ENCODE results near the gene PROX1. TPM values are rescaled to one million over a fixed set of nuclear protein-coding genes. Genes with fewer than 3 reads are reported as not detected.

PROX1 gene
- total RNA-seq, 6 experiments from 2014 or later, result 0.14 to 0.96 (median 0.31) TPM

DNA sequence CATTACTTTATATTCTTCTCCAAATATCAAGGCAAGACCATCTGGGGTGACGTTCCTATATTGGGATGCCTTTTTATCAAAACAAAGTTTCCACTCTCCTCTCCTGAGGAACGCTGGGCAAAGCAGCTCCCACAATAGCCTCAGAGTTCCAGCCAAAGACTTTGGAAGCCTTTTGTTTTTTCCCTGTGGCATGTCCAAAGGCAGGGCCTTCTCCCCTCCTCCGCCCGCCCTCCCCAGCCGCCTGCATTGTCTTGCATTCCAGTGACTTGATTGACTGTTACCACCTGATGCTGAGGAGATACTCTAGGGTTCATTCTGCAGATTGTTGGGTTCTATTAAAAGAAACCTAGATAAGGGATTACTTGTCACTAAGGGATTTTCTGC lies 43.5 kb downstream of the PROX1 start:
- TF ChIP-seq, protein P1, sequence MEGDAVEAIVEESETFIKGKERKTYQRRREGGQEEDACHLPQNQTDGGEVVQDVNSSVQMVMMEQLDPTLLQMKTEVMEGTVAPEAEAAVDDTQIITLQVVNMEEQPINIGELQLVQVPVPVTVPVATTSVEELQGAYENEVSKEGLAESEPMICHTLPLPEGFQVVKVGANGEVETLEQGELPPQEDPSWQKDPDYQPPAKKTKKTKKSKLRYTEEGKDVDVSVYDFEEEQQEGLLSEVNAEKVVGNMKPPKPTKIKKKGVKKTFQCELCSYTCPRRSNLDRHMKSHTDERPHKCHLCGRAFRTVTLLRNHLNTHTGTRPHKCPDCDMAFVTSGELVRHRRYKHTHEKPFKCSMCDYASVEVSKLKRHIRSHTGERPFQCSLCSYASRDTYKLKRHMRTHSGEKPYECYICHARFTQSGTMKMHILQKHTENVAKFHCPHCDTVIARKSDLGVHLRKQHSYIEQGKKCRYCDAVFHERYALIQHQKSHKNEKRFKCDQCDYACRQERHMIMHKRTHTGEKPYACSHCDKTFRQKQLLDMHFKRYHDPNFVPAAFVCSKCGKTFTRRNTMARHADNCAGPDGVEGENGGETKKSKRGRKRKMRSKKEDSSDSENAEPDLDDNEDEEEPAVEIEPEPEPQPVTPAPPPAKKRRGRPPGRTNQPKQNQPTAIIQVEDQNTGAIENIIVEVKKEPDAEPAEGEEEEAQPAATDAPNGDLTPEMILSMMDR (IDR thresholded peaks at IDR 0.05), result no peak
- no peak for DNase-seq
- Mint-ChIP-seq H3K36me3 (ENCODE audit: low read depth) (no peaks in the 10 kb centered on the region), H3K27me3 (ENCODE audit: insufficient read depth) (peaks cover 4% of the 10 kb centered on the region), H3K4me3 (no peak overlapping the region), H3K9me3 (peaks cover 4% of the 10 kb centered on the region; the same call in 1 of the 2 replicates), H3K4me1 (ENCODE audit: low read depth) (no peaks in the 10 kb centered on the region), H3K27ac (no peak overlapping the region)

DNA sequence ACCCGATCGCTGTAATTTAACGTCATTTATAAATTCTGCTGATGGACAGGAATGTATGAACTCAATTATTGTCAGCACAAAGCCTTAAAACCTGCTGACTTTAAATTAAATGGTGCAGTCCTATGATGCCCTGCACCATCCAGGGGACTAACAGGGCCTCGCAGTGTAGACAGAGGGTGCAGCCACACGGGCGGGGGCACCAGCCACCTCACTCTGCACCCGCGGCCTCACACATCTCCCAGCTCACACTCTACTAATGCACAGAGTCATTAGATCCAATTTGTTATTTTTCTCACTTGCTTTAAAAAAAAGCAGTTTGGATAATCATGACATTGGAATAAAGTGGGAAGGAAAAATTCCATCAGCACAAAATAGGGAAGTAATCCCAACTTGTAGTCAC lies 49.7 kb downstream of the PROX1 start:
- Mint-ChIP-seq H3K9me3 (no peaks in the 10 kb centered on the region; the same call in 1 of the 2 replicates), H3K4me1 (ENCODE audit: low read depth) (no peaks in the 10 kb centered on the region), H3K36me3 (ENCODE audit: low read depth) (no peaks in the 10 kb centered on the region), H3K27me3 (ENCODE audit: insufficient read depth) (no peaks in the 10 kb centered on the region; the same call in 1 of the 2 replicates), H3K4me3 (no peak overlapping the region), H3K27ac (no peak overlapping the region)
- TF ChIP-seq, protein P1 (IDR thresholded peaks at IDR 0.05), result no peak
- no peak for DNase-seq

DNA sequence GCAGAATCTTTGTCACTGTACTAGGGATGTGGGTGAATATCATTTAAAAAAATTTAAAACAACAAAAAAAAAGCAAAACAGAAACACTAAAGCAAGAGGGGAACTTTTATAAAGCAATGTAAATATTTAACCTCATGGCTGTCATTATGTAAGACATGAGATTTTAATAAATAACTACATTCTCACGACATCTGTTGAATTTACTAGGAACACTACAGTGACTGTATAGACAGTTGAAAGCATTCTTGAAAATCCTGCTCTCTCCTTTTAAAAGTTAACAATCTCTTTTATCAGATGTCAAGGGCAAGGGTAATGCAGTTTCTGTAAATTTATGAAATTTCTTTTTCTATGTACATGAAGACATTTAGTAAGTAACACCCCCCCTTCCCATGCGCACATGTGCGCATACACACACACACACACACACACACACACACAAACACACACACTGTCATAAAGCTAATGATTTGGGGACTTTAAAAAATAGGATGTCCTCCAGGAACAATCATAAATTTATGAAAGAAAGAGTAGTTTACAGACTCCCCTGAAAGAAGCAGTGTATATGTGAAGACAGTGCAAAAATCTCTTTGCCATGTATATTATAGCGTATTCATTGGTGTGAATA lies 51.7 kb downstream of the PROX1 start:
- DNase-seq, result no peak
- Mint-ChIP-seq H3K27ac (no peak overlapping the region), H3K4me3 (no peak overlapping the region), H3K36me3 (ENCODE audit: low read depth) (no peaks in the 10 kb centered on the region), H3K27me3 (ENCODE audit: insufficient read depth) (no peaks in the 10 kb centered on the region), H3K9me3 (no peaks in the 10 kb centered on the region; the same call in 1 of the 2 replicates), H3K4me1 (ENCODE audit: low read depth) (no peaks in the 10 kb centered on the region)
- TF ChIP-seq, protein P1 (IDR thresholded peaks at IDR 0.05), result no peak

DNA sequence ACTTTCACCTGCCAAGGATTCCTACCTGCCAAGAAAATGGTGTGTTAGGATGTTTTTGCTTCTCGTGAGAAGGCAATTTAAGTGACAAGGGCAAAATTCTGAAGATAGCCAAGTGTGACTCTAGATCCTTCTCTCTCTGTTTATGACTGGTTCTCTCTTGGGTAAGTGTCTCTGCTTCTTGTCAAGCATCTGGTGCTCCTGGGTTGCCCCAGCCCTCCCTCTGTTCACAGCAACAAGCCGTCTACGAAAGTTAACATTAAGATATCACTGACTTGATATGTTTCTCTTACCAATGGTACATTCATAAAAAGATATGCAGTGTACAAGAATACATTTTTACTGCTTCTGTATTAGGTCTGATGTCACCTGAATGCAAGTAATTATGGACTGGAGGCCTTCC lies 55.4 kb downstream of the PROX1 start:
- no peaks in the 10 kb centered on the region for H3K4me1 Mint-ChIP-seq (ENCODE audit: low read depth)
- DNase-seq, result no peak
- no peaks in the 10 kb centered on the region for H3K36me3 Mint-ChIP-seq (ENCODE audit: low read depth)
- TF ChIP-seq, protein P1 (IDR thresholded peaks at IDR 0.05), result no peak
- no peak overlapping the region for H3K27ac Mint-ChIP-seq
- peaks cover 10% of the 10 kb centered on the region for H3K9me3 Mint-ChIP-seq
- H3K4me3 Mint-ChIP-seq, result no peak overlapping the region
- no peaks in the 10 kb centered on the region for H3K27me3 Mint-ChIP-seq (ENCODE audit: insufficient read depth)

DNA sequence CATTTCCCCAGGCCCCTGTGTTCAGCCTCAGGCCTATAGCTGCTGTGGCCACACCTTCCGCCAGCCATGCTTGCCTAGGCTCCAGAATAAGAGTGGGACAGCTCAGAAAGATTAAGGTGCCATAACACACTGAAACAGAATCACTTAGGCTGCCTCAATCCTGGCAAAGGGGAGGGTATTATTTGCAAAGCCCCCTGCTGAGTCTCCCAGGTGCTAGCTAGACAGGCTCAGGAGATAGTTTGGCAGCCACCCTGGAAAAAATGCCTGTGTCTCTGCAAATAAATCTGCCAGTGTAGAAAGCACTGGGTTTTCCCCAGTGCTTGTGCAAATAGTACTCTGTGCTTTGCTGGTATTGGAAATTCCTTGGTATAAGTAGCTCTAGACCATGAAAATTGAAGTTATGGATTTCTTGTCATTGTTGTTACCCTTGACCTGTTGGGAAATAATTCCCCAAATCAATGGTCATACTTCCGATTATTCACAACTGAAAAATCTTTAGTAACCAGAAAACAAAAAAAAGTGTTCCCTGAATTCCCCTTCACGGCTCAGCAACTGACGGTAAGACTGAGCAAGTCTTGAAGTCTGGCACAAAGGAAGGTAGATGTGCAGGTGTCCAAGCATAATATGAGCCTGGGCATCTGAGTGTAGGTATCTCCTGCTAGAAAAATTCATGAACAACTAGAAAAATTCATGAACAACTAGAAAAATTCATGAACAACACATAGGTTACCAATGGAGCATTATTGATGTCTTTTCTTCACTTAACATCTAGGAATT lies 56.9 kb downstream of the PROX1 start:
- DNase-seq, result no peak
- H3K36me3 Mint-ChIP-seq (ENCODE audit: low read depth), result no peaks in the 10 kb centered on the region
- peaks cover 24% of the 10 kb centered on the region for H3K9me3 Mint-ChIP-seq
- no peak overlapping the region for H3K27ac Mint-ChIP-seq
- no peaks in the 10 kb centered on the region for H3K27me3 Mint-ChIP-seq (ENCODE audit: insufficient read depth)
- no peak overlapping the region for H3K4me3 Mint-ChIP-seq
- TF ChIP-seq, protein P1 (IDR thresholded peaks at IDR 0.05), result no peak
- no peaks in the 10 kb centered on the region for H3K4me1 Mint-ChIP-seq (ENCODE audit: low read depth)

Data from HFFc6 (cell line).